Central memory CD4-positive, alpha-beta T cell (primary cell): ENCODE measurements around the gene ZDHHC24.
A peak's percentile ranks its signal among the peaks of the same experiment; 100 is the strongest.
"Not testable (repeated sequence)": the region's sequence is repeated elsewhere in the genome, so short reads cannot be mapped to it uniquely, and the experiment has no call there.

Experiments used
- DNase-seq: peaks from one replicate; pipeline ENCODE4 v3.0.0; 2022

Gene ZDHHC24

DNA sequence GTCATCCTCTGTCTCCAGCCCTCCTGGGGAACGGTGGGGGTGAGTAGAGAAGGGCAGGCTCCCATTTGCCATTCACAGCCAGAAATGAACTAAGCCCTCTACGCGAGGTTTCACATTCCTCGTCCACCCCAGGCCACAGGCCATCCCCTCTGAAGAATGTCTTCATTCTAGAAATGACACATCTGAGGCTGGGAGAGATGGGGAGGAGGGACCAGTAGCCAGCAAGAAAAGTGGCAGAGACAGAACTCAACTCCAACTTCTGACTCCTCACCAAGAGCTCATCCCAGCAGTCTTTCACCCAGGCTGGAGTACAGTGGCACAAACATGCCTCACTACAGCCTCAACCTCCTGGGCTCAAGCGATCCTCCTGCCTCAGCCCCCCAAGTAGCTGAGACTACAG lies 19.1 kb upstream of the ZDHHC24 start:
- no peak for DNase-seq

DNA sequence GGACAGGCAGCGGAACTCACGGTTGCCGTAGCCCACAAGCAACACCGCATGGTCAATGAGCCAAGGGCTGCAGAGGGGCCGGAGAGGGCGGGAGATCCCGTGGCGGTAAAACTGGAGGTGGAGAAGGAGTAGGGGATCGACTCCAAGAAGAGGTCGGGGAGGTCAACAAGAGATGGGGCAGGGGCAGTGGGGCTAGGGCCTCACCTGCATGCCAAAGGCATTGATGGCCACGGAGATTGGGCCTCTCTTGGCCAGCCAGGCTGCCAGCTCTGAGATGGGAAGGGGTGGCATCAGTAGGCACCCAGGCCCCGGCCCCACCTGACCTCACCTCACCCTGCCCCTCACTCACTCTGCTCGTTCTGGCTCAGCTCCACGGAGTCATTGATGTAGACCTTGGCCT lies 18.7 kb upstream of the ZDHHC24 start:
- no peak for DNase-seq

DNA sequence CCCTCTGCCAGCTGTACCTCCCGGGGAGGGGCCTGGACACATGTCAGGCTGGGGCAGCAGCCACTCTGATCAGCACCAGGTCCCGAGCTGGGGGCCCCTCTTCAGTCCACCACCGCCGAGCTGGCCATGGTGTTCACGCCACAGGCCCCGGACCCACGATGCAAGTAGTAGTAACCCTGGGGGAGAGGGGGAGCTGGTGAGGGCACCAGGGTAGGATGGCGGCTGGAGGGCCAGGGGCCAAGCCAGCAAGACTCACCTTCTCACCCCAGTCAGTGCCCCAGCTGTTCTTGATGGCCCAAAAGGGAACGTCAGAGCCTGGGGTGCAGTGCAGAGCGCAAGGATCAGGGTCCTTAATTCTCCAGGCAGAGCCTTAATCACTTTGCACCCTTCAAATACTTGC lies 18.0 kb upstream of the ZDHHC24 start:
- DNase-seq: no peak

DNA sequence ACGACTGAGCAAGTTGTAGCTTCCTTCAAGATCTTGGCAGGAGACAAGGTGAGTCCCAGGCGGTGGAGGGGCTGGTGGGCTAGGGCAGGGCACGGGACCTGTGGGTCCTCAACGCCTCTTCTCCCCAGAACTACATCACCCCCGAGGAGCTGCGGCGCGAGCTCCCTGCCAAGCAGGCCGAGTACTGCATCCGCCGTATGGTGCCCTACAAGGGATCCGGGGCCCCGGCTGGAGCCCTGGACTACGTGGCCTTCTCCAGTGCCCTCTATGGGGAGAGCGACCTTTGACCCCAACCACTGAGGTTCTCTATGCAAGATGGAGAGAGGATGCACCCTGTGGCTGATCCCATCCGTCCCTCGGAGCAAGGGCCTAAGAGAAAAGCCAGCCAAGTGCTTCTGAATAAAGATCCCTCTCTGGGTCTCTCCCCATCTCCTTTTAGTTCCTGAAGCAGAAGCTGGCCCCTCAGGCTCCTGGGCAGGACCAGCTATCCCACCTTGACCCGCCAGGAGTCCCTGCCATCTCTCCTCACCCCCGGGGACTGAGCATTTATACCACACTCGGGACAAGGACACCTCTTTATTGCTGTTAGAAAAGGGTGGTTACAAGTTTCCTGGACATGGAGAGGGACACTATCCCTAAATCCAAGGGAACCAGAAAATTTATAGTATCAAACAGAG lies 17.2 kb upstream of the ZDHHC24 start:
- DNase-seq: no peak

DNA sequence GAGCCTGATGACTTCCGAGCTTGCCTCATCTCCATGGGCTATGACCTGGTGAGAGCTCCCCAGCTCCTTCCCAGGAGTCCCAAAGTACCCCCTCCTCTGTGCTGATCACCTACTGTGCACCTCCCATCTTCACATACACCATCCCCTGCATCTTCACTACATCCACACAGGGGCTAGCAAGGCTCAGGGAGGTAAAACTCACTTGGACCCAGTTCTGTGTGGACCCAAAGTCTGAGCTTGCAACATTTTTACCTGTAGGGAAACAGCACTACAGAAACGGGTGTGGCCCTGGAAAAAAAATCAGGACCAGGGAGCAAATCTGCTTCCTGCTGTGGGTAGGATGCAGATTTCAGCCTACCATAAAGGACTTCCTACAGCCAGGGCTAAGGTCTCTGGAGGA lies 16.4 kb upstream of the ZDHHC24 start:
- DNase-seq: no peak

DNA sequence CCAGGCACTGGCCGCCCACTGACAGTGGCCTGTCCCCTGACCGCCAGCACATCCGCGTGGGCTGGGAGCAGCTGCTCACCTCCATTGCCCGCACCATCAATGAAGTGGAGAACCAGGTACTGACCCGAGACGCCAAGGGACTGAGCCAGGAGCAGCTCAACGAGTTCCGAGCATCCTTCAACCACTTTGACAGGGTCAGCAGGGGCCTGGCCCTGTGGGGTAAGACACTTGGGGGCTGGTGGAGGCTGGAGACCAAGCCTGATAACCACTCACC lies 16.1 kb upstream of the ZDHHC24 start:
- no peak for DNase-seq

DNA sequence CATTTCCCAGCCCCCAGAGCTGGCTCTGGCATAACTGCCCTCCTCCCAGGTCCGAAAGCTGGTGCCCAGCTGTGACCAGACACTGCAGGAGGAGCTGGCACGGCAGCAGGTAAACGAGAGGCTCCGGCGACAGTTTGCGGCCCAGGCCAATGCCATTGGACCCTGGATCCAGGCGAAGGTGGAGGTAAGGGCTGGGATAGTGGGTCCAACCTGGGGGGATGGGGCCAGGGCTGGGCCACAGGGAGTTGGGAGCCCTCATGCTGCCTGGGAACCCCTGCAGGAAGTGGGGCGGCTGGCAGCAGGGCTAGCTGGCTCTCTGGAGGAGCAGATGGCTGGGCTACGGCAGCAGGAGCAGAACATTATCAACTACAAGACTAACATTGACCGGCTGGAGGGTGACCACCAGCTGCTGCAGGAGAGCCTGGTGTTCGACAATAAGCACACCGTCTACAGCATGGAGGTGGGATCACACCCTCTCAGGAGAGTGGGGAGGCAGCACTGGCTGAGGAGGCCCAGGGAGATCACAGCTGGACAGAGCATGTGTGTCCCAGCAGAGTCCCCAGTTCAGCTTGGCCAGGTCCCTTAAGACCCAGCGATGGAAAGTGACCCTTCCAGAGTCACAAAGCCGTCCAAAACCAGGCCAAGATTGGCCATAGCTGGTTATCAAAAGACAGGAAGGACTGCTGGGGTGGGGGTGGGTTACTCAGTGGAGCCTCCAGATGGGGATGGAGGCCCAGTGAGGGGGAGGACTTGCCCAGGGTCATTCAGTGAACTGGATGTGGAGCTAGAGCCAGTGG lies 15.5 kb upstream of the ZDHHC24 start:
- no peak for DNase-seq

DNA sequence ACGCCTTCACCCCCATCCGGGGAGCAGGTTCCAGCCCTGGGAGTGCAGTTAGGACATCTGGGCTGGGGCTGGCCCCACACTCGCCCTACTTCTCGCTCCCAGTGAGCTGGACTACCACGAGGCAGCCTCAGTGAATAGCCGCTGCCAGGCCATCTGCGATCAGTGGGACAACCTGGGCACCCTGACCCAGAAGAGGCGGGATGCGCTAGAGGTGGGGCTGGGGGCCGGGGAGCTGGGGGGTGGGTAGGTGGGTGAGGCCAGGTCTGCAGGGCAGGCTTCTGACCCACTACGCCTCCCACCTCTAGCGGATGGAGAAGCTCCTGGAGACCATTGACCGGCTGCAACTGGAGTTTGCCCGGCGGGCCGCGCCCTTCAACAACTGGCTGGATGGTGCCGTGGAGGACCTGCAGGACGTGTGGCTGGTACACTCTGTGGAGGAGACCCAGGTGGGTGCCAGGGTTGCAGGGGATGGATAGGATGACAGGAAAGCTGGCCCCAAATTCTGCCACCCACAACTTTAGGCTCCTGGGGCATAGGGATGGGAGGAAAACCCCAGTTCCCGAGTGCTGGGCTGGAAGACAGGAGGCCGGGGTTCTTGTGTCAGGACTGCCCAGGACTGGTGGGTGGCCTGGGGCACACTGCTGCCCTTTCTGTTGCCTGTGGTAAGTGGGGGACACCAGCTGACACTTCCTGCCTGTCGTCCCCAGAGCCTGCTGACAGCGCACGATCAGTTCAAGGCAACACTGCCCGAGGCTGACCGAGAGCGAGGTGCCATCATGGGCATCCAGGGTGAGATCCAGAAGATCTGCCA lies 14.2 kb upstream of the ZDHHC24 start:
- DNase-seq: no peak

DNA sequence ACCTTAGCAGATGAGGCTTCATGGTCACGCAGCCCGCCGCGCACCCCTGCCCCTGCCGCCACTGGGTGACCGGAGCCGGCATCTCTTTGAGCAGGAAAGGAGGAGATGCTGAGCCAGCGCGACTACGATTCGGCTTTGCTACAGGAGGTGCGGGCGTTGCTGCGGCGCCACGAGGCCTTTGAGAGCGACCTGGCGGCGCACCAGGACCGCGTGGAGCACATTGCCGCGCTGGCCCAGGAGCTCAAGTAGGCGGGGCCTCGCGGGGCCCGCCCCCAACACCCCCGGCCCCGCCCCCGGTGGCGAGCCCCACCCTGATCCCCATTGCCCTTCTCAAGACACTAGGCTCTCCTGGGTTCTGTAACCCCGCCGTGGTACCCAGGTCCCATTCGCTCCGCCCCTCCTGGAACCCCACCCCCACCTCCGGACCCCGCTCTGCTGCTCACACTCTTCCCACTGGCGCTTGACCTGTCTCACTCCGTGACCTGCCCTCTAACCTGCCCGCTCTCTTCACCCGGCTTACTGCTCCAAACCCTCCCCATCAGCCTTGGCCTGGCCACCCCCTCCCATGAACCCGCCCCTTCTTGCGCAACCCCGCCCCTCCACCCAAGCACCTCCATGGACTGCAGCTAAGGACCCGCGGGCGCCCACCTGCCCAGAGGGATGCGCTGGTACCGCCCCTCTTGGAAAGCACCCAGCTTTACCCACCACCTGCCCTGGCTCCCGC lies 13.5 kb upstream of the ZDHHC24 start:
- DNase-seq: peak; percentile 21

DNA sequence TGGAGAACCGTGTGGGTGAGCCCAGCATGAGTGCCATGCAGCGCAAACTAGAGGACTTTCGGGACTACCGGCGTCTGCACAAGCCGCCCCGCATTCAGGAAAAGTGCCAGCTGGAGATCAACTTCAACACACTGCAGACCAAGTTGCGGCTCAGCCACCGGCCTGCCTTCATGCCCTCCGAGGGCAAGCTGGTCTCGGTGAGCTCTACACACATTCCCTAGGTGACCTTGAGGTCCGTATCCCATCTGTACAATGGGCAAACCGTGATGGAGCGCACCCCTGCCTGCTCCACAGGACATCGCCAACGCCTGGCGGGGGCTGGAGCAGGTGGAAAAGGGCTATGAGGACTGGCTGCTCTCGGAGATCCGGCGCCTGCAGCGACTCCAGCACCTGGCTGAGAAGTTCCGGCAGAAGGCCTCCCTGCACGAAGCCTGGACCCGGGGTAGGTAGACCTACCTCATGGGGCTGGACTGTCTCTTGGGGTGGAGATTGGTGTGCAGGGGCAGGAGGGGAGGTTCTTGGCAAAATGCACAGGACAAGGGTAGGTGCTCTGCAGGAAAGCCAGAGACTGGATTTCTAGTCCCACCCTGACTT lies 12.0 kb upstream of the ZDHHC24 start:
- no peak for DNase-seq

DNA sequence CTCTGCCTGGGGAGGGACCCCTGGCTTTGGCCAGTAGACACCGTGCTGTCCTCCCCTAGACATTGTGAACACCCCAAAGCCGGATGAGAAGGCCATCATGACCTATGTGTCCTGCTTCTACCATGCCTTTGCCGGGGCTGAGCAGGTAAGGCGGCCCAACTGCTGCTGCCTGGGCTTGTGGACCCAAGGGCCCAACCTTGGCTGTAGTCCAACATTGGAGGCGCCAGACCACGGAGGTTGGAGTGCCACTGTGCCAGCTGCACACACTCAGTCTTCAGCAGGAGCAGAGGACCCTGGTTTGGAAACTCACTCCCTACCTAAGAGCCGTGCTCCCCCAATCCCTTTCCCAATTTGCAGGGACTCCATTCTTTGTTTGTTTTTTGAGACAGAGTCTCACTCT lies 10.2 kb upstream of the ZDHHC24 start:
- no peak for DNase-seq

DNA sequence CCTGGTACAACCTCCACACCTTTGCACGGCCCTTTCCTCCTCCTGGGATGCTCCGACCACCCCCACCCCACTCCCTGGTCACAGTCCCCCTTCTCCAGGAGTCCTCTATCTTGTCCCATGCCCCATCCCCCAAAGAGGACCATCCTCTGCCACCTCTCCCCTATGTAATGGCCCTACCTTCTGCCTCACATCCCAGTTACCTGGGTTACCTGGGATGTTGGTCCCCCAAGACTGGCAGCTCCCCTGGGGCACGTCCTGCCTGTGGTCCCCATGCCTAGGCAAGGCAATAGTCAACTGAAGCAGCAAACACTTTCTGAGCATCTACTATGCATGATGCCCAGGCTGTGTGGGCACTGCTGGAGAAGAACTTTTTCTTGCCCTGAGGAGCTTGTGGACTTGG lies 9.6 kb upstream of the ZDHHC24 start:
- no peak for DNase-seq

DNA sequence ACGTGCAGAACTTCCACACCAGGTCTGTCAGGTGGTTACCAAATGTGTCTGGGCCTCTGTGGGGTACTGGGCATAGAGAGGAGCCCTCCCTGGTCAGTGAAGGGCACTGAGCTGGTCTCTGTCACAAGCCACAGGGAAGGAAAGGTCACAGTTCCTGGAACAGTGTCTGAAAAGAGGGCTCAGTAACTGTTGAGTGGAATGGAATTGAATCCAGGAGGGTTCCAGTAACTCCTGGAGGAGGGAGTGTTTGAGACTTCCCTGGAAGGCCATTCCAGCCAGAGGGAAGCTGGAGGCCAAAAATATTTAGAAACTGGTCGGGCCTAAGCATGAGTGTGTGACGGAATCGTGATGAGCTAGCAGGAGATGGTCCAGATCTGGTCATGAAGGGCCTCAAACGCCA lies 8.8 kb upstream of the ZDHHC24 start:
- DNase-seq: no peak

DNA sequence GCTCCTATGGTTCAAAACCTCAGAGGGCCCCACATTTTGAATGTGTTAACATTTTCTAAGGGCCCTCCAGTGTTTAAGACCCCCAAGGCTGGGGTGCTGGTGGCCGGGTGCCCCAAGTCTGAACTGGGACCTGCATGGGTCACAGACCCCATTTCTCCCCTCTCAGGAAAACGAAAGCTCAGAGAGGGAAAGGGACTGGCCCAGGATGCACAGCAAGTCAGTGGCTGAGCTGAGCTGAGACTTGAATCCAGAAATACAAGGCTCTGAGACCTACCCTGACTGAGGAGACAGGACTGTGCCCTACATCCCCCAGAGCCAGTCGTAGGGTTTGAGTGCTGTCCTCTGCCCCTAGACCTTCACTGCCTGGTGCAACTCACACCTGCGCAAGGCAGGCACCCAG lies 5.0 kb upstream of the ZDHHC24 start:
- no peak for DNase-seq

DNA sequence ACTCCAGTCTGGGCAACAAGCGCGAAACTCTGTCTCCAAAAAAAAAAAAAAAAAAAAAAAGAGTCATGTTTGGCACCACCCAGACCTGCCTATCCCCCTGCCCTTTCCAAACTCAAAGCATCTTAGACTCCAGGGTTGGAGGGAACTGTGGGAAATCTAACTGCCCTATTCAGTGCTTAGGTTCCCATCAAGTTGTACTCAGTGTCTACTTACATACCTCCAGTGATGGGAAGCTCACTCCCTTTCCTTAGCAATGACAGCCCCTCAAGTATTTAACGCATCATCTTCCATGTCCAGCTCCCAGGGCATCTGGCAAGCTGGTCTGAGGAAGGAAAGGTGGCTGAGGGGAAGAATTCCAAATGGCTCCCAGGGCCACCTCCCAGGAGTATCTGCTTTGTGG lies 3.8 kb upstream of the ZDHHC24 start:
- no peak for DNase-seq

DNA sequence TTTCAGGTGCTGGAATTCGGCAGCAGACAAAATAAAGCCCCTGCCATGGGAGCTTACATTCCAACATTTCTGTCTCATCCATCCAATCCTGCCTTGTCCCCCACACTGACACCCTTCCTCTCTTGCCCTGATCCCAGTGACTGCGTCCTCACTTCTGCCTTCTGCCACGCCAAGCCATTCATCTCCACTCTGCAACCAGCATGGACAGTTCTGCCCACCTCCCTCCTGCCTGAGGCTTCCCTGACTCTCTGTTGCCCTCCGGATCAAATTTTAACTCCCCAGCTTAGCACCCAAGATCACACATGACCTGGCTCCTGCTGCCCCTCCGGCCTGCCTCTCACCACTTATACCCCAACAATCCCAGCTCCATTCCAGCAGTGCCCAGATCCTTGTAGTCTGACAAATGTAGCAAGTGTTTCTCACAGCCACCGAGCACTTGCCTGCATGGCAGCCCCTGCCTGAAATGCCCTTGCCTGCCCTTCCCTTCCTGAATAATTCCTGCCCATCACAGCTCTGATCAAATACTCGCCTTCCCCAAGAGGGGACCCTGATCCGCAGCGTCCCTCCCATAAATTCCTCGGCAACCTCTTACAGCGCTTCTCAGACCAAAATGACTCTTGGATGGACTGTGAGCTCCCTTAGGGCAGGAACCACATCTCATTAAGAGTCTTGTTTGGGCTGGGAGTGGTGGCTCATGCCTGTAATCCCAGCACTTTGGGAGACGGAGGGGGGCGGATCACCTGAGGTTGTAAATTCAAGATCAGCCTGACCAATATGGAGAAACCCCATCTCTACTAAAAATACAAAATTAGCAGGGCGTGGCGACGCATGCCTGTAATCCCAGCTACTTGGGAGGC lies 3.2 kb upstream of the ZDHHC24 start:
- DNase-seq: no peak

DNA sequence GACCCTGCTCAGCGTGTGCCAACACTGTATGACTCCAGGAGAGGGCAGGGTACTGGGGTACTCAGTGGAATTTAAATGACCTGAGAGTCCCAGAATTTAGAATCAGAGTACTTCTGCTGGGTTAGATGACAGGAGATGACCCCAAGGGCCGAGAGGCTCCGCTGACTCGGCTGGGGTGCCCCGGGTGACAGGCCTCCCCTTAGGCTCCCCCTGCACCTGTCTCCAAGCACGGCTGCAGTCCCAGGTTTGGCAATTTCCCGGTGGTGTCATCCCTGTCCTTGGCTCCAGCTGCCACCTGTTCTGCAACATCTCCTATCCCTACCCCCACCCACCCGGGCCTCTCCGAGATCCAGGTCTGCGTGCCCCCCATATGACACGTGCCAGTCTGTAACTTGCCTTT lies 2.2 kb upstream of the ZDHHC24 start:
- no peak for DNase-seq

DNA sequence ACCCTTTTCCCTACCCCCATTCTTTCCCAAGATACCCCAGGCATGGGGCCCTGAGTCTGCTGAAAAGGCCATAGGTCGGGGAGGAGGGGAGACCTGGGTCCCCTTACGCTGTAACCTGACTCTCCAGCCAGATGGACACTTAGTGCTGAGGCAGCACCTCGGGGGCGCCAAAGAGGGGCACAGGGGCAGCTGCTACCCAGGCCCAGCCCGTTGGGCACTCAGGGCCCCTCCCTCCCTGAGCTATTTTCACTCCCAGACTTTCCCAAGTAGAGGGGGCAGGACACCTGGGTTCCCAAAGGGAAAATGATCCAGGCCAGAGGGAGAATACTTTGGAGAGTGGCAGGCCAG lies 1.8 kb upstream of the ZDHHC24 start:
- DNase-seq: no peak

DNA sequence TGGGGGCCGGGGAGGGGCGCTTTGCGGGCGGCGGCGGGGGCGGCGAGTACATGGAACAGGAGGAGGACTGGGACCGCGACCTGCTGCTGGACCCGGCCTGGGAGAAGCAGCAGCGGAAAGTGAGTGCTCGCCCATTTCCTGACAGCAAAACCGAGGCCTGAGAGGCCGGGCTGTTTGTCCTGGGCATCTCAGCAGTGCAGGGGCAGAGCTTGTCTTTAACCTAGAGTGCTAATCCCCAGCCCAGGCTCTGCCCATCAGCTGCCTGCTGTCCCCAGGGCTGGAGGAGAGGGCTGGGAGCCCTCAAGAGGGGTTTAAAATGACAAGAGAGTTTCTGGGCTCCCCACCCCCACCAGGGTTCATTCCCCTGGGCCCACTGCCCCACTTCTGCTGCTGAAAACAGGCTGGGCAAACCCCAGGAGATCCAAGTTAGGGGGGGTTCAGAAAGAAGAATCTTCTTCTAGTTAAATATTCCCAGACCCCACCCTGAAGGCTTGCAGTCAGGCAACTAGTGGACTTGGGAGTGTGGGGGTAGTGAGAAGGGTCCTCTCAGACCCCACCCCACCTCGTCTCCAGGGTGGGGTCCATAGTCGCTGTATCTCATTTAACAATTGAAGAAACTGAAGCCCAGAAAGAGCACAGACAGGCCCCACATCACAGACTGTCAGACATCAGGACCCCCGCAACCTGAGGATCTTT lies 1.3 kb upstream of the ZDHHC24 start:
- no peak for DNase-seq

DNA sequence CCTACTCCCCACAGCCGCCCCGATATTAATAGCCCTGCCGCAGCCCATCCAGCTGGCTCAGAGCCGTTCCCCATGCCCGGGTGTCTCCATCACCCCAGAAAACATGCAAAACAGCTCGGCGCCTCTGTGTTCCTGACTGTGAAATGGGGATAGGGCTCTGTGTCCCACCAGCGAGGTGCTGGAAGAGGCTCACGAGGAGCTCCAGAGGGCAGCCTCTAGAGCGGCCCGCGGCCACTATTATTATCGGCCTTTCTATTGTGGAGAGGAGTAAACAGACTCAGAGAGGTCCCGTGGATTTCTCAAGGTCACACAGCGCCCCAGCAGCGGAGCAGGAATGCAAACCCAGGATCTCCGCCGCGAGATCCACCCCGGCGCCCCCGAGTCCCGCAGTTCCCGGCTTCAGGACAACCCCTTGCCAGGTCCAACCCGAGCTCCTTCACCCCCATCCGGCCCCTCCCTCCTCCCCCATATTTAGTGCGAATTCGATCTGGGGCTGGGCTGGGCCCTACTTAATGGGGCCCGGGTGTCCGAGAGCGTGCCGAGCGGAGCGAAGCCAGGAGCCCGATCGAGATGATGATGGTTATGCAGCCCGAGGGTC lies 619 bp upstream of the ZDHHC24 start, which contains the start of gene ACTN3:
Gene ACTN3 (plus strand): TSS at position 536 of the 598 bp plus-strand sequence. CDS start 35 bp downstream, at position 571.
- DNase-seq: no peak

DNA sequence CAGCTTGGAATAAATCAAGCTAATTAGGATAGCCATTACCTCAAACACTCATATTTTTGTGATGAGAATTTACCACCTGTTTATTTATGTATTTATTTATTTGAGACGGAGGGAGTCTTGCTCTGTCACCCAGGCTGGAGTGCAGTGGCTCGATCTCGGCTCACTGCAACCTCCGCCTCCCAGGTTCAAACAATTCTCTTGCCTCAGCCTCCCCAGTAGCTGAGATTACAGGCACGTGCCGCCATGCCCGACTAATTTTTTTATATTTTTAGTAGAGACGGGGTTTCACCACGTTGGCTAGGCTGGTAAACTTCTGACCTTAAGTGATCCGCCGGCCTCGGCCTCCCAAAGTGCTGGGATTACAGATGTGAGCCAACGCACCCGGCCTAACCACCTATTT lies 896 bp downstream of the ZDHHC24 start:
- DNase-seq: not testable (repeated sequence)
